Endothelial cell of umbilical vein (primary cell): ENCODE data around the gene TNFRSF1B.

ENCODE experiments used
- EZH2 ChIP-seq: IDR thresholded peaks from 2 replicates; pipeline ENCODE4 v1.6.1; 2012; ENCODE audit warnings: borderline replicate concordance, low read depth, mild to moderate bottlenecking, moderate library complexity, low read length, inconsistent platforms; ENCODE audit not compliant: severe bottlenecking
- GATA2 ChIP-seq: IDR thresholded peaks from 2 replicates; pipeline ENCODE4 v1.7.0; 2011; ENCODE audit warnings: low read depth, mild to moderate bottlenecking, moderate library complexity, mixed read lengths, low read length; ENCODE audit not compliant: insufficient read length, insufficient read depth
- JUN ChIP-seq: IDR thresholded peaks from 2 replicates; pipeline ENCODE4 v1.6.1; 2011; ENCODE audit warnings: borderline replicate concordance, low read depth; ENCODE audit not compliant: insufficient read length, insufficient read depth
- MYC ChIP-seq: IDR thresholded peaks from one replicate; pipeline ENCODE4 v1.6.1; 2011; ENCODE audit warnings: mild to moderate bottlenecking, low read depth, low read length
- POLR2A ChIP-seq: IDR thresholded peaks from 2 replicates; pipeline ENCODE4 v1.6.1; 2012; ENCODE audit warnings: low read depth, mild to moderate bottlenecking, control low read depth, low read length
- POLR2AphosphoS5 ChIP-seq: IDR thresholded peaks from 2 replicates; pipeline ENCODE4 v1.6.1; 2012; ENCODE audit warnings: low read depth, mild to moderate bottlenecking, control low read depth, low read length, moderate library complexity; ENCODE audit not compliant: insufficient read depth
- TF ChIP-seq, protein P1 (sequence below), 2 donors: IDR thresholded peaks; 1 replicate in 1 of 2; 2 replicates in 1 of 2; pipeline ENCODE4 v1.5.1; 2011; ENCODE audit warnings: low read length in 2 of 2, mild to moderate bottlenecking in 2 of 2, moderate library complexity in 2 of 2, control low read depth in 1 of 2, inconsistent platforms in 1 of 2, low read depth in 1 of 2; ENCODE audit not compliant: insufficient read depth in 1 of 2; ENCODE audit errors: extremely low read depth in 1 of 2
- TF ChIP-seq, protein P2 (sequence below): IDR thresholded peaks from 2 replicates; pipeline ENCODE4 v1.6.1; 2011; ENCODE audit not compliant: insufficient read depth, insufficient read length

DNA sequence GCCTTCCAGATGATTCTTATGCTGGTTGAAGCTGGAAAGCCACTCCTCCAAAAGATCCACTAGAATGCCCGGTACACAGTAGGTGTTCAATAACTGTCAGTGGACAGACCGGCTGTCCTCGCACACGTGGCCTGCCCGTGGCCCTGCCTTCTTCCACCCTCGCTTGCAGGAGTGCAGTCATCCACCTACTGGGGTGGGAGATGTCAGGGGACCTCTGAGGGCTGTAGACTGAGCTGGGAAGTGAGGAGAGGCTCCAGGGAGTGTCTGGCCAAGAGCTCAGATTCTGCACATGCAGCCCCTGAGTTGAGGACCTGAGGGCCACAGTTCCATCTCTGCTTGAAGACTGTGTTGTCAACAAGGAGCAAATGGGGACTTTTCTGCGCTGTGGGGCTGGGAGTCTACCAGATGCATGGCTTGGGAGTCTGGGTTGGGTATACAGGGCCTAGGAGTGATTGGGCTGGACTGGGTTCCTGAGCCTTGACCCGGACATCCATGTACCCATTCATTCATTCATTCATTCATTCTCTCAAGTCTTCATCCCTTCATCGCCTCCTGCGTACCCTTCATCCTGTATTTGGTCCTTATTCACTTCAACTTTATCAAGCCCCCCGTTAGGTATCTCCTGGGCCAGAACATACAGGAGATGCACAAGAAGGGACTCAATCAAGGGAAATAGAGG, 4.2 kb upstream of the TNFRSF1B start:
- no peak for TF ChIP-seq EZH2
- TF ChIP-seq, protein P1, sequence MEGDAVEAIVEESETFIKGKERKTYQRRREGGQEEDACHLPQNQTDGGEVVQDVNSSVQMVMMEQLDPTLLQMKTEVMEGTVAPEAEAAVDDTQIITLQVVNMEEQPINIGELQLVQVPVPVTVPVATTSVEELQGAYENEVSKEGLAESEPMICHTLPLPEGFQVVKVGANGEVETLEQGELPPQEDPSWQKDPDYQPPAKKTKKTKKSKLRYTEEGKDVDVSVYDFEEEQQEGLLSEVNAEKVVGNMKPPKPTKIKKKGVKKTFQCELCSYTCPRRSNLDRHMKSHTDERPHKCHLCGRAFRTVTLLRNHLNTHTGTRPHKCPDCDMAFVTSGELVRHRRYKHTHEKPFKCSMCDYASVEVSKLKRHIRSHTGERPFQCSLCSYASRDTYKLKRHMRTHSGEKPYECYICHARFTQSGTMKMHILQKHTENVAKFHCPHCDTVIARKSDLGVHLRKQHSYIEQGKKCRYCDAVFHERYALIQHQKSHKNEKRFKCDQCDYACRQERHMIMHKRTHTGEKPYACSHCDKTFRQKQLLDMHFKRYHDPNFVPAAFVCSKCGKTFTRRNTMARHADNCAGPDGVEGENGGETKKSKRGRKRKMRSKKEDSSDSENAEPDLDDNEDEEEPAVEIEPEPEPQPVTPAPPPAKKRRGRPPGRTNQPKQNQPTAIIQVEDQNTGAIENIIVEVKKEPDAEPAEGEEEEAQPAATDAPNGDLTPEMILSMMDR (IDR thresholded peaks at IDR 0.05; ENCODE audit: extremely low read depth in 1 of 2, insufficient read depth in 1 of 2, low read depth in 1 of 2, low read length in 2 of 2), result no peak
- TF ChIP-seq POLR2A, result no peak
- TF ChIP-seq POLR2AphosphoS5, result no peak
- no peak for TF ChIP-seq MYC
- TF ChIP-seq GATA2, result no peak
- TF ChIP-seq, protein P2, sequence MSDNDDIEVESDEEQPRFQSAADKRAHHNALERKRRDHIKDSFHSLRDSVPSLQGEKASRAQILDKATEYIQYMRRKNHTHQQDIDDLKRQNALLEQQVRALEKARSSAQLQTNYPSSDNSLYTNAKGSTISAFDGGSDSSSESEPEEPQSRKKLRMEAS, result no peak
- no peak for TF ChIP-seq JUN
